HG03135 (cell line): ENCODE results near the gene HMBS.
A peak's percentile ranks its signal among the peaks of the same experiment; 100 is the strongest.

ENCODE experiments used
- ATAC-seq: cut with Tn5 transposase; IDR thresholded peaks from one replicate; pipeline ENCODE4 v1.9.1; 2021; ENCODE audit warnings: mild to moderate bottlenecking, moderate library complexity; ENCODE audit not compliant: unreplicated experiment

Gene HMBS

GRCh38 chr11:119067371-119068222 is 17.1 kb upstream of the HMBS start, which contains the start of gene VPS11:
TSS of gene VPS11 (plus strand) at chr11:119067818. CDS start at chr11:119067824, 6 bp downstream.
- ATAC-seq, result peak; percentile 85

GRCh38 chr11:119077839-119078238 is 6.8 kb upstream of the HMBS start:
- no peak for ATAC-seq

- no peak for ATAC-seq
Measured at GRCh38 chr11:119078675-119079420, 5.8 kb upstream of the HMBS start.

- no peak for ATAC-seq
Measured at GRCh38 chr11:119081682-119082260, 2.9 kb upstream of the HMBS start.

- no peak for ATAC-seq
Measured at GRCh38 chr11:119085437-119085847, 761 bp downstream of the HMBS start.

- ATAC-seq, result no peak
Measured at GRCh38 chr11:119087123-119087522, 2.4 kb downstream of the HMBS start.

GRCh38 chr11:119087747-119088241 is 3.1 kb downstream of the HMBS start:
- ATAC-seq, result no peak

GRCh38 chr11:119088406-119088805 is 3.7 kb downstream of the HMBS start:
- no peak for ATAC-seq

- ATAC-seq, result no peak
Measured at GRCh38 chr11:119089319-119089718, 4.6 kb downstream of the HMBS start.

- ATAC-seq, result no peak
Measured at GRCh38 chr11:119091178-119091577, 6.5 kb downstream of the HMBS start.

GRCh38 chr11:119091966-119092879 is 7.5 kb downstream of the HMBS start:
- ATAC-seq, result no peak

GRCh38 chr11:119092880-119093842 is 8.5 kb downstream of the HMBS start:
- ATAC-seq, result no peak

- no peak for ATAC-seq
Measured at GRCh38 chr11:119093942-119094815, 9.5 kb downstream of the HMBS start.

GRCh38 chr11:119094816-119095065 is 10.1 kb downstream of the HMBS start:
- ATAC-seq, result peak; percentile 29

- ATAC-seq, result peak; percentile 76
Measured at GRCh38 chr11:119095066-119095880, 10.6 kb downstream of the HMBS start.

GRCh38 chr11:119099711-119100110 is 15.0 kb downstream of the HMBS start:
- no peak for ATAC-seq

- no peak for ATAC-seq
Measured at GRCh38 chr11:119100246-119100970, 15.7 kb downstream of the HMBS start.
